ENCODE results near the gene ERBB4. TPM values are rescaled to one million over a fixed set of nuclear protein-coding genes. Genes with fewer than 3 reads are reported as not detected.

ERBB4 gene
- total and polyA plus RNA-seq, 7 donors: under 0.01 to 0.33 (median 0.08) TPM; not detected in 1

- intact Hi-C loops (cut with DNase I): no loop called here
- no peak overlapping the region for H3K27ac ChIP-seq
These were observed 702.9 kb downstream of the ERBB4 start for GRCh38 chr2:211835695-211836094.

GRCh38 chr2:211833582-211834279 lies 704.9 kb downstream of the ERBB4 start:
- DNase-seq: no peak
- Histone ChIP-seq H3K4me1 (no peaks in the 10 kb centered on the region), H3K36me3 (no peaks in the 10 kb centered on the region), H3K4me3 (no peak overlapping the region), H3K27me3 (no peaks in the 10 kb centered on the region), H3K27ac (no peak overlapping the region), H3K9me3 (no peaks in the 10 kb centered on the region)
- WGBS, 2 donors: 85 to 91% methylated on average over 4 of the region's 4 CpGs
- intact Hi-C loops (cut with DNase I): no loop called here
- no peak for TF ChIP-seq EP300 (IDR thresholded peaks at IDR 0.05)
- TF ChIP-seq POLR2AphosphoS5 (IDR thresholded peaks at IDR 0.05): no peak
- TF ChIP-seq POLR2A (IDR thresholded peaks at IDR 0.05): no peak
- TF ChIP-seq CTCF (IDR thresholded peaks at IDR 0.05): no peak

More at GRCh38 chr2:211835695-211836094, 702.9 kb downstream of the ERBB4 start:
- no peaks in the 10 kb centered on the region for H3K9me3 ChIP-seq
- DNase-seq: no peak
- no peak for TF ChIP-seq EP300 (IDR thresholded peaks at IDR 0.05)
- TF ChIP-seq CTCF (IDR thresholded peaks at IDR 0.05): no peak
- TF ChIP-seq POLR2AphosphoS5 (IDR thresholded peaks at IDR 0.05): no peak
- TF ChIP-seq POLR2A (IDR thresholded peaks at IDR 0.05): no peak
- H3K4me3 ChIP-seq: no peak overlapping the region
- no peaks in the 10 kb centered on the region for H3K27me3 ChIP-seq
- no peaks in the 10 kb centered on the region for H3K36me3 ChIP-seq
- no peaks in the 10 kb centered on the region for H3K4me1 ChIP-seq
- 14 to 59% methylated on average over 2 of the region's 2 CpGs for WGBS, 2 donors

GRCh38 chr2:211829725-211830124 lies 708.9 kb downstream of the ERBB4 start:
- H3K27ac ChIP-seq: no peak overlapping the region
- TF ChIP-seq POLR2AphosphoS5 (IDR thresholded peaks at IDR 0.05) (no peak), POLR2A (IDR thresholded peaks at IDR 0.05) (no peak), EP300 (IDR thresholded peaks at IDR 0.05) (no peak), CTCF (IDR thresholded peaks at IDR 0.05) (no peak)
- intact Hi-C loops (cut with DNase I): no loop called here
- 67 to 82% methylated on average over 3 of the region's 3 CpGs for WGBS, 2 donors
- H3K36me3 ChIP-seq: no peaks in the 10 kb centered on the region
- no peaks in the 10 kb centered on the region for H3K9me3 ChIP-seq
- no peaks in the 10 kb centered on the region for H3K27me3 ChIP-seq
- H3K4me3 ChIP-seq: no peak overlapping the region
- H3K4me1 ChIP-seq: no peaks in the 10 kb centered on the region
- DNase-seq: no peak

- Histone ChIP-seq H3K27ac (no peak overlapping the region), H3K36me3 (no peaks in the 10 kb centered on the region), H3K4me3 (no peak overlapping the region), H3K9me3 (no peaks in the 10 kb centered on the region), H3K4me1 (no peaks in the 10 kb centered on the region), H3K27me3 (no peaks in the 10 kb centered on the region)
- 64 to 72% methylated on average over 7 of the region's 7 CpGs for WGBS, 2 donors
- no peak for DNase-seq
- TF ChIP-seq CTCF (IDR thresholded peaks at IDR 0.05) (no peak), EP300 (IDR thresholded peaks at IDR 0.05) (no peak), POLR2AphosphoS5 (IDR thresholded peaks at IDR 0.05) (no peak), POLR2A (IDR thresholded peaks at IDR 0.05) (no peak)
- intact Hi-C loops (cut with DNase I): no loop called here
These were observed 714.6 kb downstream of the ERBB4 start for GRCh38 chr2:211823886-211824479.
